Loucy (cell line): ENCODE measurements around the gene NAB1.

Source experiments
- H2AFZ ChIP-seq: fragments of 200-600 bp; sonication (generic); 2 replicates; pipeline ENCODE4 v1.6.0; 2016; ENCODE audit warnings: antibody characterized with exemption, mild to moderate bottlenecking, low read length, moderate library complexity
- H3F3A ChIP-seq: fragments of 200-600 bp; 2 replicates; pipeline ENCODE4 v1.6.0; 2016; ENCODE audit warnings: antibody characterized with exemption, low read depth, mild to moderate bottlenecking
- H3K27me3 ChIP-seq: fragments of 200-600 bp; sonication (generic); 2 replicates; pipeline ENCODE4 v1.6.1; 2014; ENCODE audit warnings: low read length, mild to moderate bottlenecking; ENCODE audit not compliant: insufficient read depth, poor library complexity, severe bottlenecking
- H3K36me3 ChIP-seq: fragments of 200-600 bp; sonication (generic); 2 replicates; pipeline ENCODE4 v1.6.1; 2016; ENCODE audit warnings: low read length; ENCODE audit not compliant: insufficient read depth
- H3K4me1 ChIP-seq: fragments of 200-600 bp; sonication (generic); 2 replicates; pipeline ENCODE4 v1.5.1; 2014; ENCODE audit warnings: low read length, mild to moderate bottlenecking; ENCODE audit not compliant: insufficient read depth, poor library complexity, severe bottlenecking
- H3K4me2 ChIP-seq: fragments of 200-600 bp; sonication (generic); 2 replicates; pipeline ENCODE4 v1.6.0; 2014; ENCODE audit warnings: antibody characterized with exemption, low read length, low read depth, mild to moderate bottlenecking; ENCODE audit not compliant: poor library complexity, severe bottlenecking
- H3K4me3 ChIP-seq: fragments of 200-600 bp; sonication (generic); 2 replicates; pipeline ENCODE4 v1.5.1; 2014; ENCODE audit warnings: low read length, mild to moderate bottlenecking, mixed read lengths; ENCODE audit not compliant: poor library complexity, severe bottlenecking
- H3K79me2 ChIP-seq: fragments of 200-600 bp; sonication (generic); 2 replicates; pipeline ENCODE4 v1.6.1; 2014; ENCODE audit warnings: low read length; ENCODE audit not compliant: insufficient read depth
- H3K9ac ChIP-seq: fragments of 200-600 bp; sonication (generic); 2 replicates; pipeline ENCODE4 v1.6.0; 2014; ENCODE audit warnings: mild to moderate bottlenecking, low read depth, low read length, moderate library complexity; ENCODE audit not compliant: poor library complexity, severe bottlenecking
- H3K9me2 ChIP-seq: fragments of 200-600 bp; sonication (generic); replicated peaks from 2 replicates; pipeline ENCODE4 v1.6.1; 2016; ENCODE audit warnings: low read depth, low read length, mixed read lengths
- H3K9me3 ChIP-seq: fragments of 200-600 bp; sonication (generic); 2 replicates; pipeline ENCODE4 v1.6.1; 2014; ENCODE audit warnings: mild to moderate bottlenecking, antibody characterized with exemption, low read length, low read depth; ENCODE audit not compliant: insufficient read depth
- H4K20me1 ChIP-seq: fragments of 200-600 bp; sonication (generic); 2 replicates; pipeline ENCODE4 v1.6.0; 2014; ENCODE audit warnings: antibody characterized with exemption, low read length, mild to moderate bottlenecking; ENCODE audit not compliant: insufficient read depth, poor library complexity, severe bottlenecking
- EZH2phosphoT487 ChIP-seq: fragments of 200-600 bp; IDR thresholded peaks from 2 replicates; pipeline ENCODE4 v1.6.1; 2018; ENCODE audit warnings: antibody characterized with exemption, mild to moderate bottlenecking, moderate library complexity, borderline replicate concordance
- TF ChIP-seq, protein P1 (sequence below): fragments of 200-600 bp; sonication (generic); conservative IDR thresholded peaks from 2 replicates; pipeline ENCODE4 v1.5.1; 2014; ENCODE audit warnings: mild to moderate bottlenecking, antibody characterized with exemption, low read length

NAB1 gene

DNA sequence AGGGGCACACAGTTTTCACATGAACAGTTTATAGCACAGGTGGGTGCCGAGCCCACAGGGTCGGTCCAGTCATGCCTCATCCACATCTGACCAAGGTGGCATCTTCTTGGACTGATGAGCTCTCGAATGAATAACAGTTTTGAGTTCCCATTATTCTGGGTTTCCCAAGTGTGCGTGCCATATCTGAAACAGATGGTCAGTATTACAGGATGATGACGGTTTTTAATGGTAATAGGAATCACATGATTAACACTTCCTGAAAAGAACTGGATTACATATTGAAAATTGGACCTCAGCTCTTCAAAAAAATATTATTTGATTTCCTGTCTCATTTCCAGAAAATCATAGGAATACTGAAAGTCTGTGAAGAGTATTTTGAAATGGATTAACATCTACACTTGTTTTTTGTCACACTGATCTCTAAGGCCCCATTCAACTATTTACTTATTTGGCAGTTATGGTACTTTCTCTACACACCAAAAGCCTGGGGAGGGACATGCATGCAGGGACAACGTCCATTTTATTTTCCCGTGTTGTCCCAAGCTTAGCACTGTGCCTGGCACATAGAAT lies 22.2 kb upstream of the NAB1 start:
- Histone ChIP-seq H3K36me3 (no peaks in the 10 kb centered on the region), H4K20me1 (no peaks in the 10 kb centered on the region), H3K4me2 (no peak overlapping the region), H3K4me3 (no peak overlapping the region), H3K9me3 (no peaks in the 10 kb centered on the region), H2AFZ (no peak overlapping the region), H3K4me1 (no peaks in the 10 kb centered on the region), H3F3A (no peaks in the 10 kb centered on the region), H3K9ac (no peak overlapping the region), H3K27me3 (no peaks in the 10 kb centered on the region), H3K79me2 (no peaks in the 10 kb centered on the region), H3K9me2 (no peaks in the 10 kb centered on the region)
- TF ChIP-seq, protein P1, sequence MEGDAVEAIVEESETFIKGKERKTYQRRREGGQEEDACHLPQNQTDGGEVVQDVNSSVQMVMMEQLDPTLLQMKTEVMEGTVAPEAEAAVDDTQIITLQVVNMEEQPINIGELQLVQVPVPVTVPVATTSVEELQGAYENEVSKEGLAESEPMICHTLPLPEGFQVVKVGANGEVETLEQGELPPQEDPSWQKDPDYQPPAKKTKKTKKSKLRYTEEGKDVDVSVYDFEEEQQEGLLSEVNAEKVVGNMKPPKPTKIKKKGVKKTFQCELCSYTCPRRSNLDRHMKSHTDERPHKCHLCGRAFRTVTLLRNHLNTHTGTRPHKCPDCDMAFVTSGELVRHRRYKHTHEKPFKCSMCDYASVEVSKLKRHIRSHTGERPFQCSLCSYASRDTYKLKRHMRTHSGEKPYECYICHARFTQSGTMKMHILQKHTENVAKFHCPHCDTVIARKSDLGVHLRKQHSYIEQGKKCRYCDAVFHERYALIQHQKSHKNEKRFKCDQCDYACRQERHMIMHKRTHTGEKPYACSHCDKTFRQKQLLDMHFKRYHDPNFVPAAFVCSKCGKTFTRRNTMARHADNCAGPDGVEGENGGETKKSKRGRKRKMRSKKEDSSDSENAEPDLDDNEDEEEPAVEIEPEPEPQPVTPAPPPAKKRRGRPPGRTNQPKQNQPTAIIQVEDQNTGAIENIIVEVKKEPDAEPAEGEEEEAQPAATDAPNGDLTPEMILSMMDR = no peak
- TF ChIP-seq EZH2phosphoT487 = no peak

DNA sequence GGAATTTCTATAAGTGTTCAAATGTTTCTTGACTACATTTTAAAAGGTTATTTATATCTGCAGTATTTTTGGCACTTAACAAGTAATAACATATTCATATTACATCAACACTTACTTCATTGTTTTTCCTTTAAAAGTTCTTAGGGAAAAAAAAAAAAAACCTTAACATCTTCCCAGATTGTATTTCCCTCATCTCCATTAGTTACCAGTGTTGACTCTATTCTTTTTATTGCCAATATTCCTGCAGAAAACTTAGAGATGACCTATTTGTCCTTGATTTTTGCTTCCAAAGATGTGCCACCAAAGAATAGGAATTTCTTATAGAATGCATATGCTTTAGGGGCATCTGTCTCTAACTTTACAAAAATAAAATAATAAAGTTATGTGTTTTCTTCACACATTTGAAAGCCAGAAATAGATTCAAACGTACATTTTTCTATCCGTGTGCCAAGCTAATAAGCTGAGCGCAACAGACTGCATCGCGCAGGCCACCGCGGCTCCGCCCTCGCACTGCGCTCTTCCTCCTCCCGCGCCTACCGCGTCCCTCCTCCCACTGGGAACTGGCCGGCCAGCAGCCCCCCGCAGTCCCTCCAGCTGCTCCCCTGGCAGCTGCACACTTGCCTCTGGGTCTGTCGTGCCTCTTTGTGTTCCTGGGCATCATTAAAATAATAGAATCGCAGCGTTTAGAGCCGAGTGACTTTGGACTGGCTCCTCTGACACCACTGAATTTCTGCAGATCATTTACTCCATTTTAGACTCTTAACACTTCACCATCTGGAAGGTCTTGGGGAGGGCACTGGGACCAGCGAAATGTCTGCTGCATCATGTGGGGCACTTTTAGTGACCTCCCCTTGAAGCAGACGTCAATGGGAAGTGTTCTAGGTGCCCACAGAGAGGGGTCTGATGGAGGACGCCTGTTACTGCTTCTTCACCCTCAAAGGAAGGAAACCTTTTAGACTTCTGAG lies 21.2 kb upstream of the NAB1 start:
- no peaks in the 10 kb centered on the region for H4K20me1 ChIP-seq
- H3K79me2 ChIP-seq = no peaks in the 10 kb centered on the region
- H3K9me2 ChIP-seq = no peaks in the 10 kb centered on the region
- no peaks in the 10 kb centered on the region for H3F3A ChIP-seq
- H3K9me3 ChIP-seq = no peaks in the 10 kb centered on the region
- H3K4me2 ChIP-seq = no peak overlapping the region
- H3K4me3 ChIP-seq = no peak overlapping the region
- no peaks in the 10 kb centered on the region for H3K36me3 ChIP-seq
- TF ChIP-seq, protein P1 = no peak
- no peak for TF ChIP-seq EZH2phosphoT487
- H3K27me3 ChIP-seq = no peaks in the 10 kb centered on the region
- H3K9ac ChIP-seq = no peak overlapping the region
- no peak overlapping the region for H2AFZ ChIP-seq
- H3K4me1 ChIP-seq = no peaks in the 10 kb centered on the region

DNA sequence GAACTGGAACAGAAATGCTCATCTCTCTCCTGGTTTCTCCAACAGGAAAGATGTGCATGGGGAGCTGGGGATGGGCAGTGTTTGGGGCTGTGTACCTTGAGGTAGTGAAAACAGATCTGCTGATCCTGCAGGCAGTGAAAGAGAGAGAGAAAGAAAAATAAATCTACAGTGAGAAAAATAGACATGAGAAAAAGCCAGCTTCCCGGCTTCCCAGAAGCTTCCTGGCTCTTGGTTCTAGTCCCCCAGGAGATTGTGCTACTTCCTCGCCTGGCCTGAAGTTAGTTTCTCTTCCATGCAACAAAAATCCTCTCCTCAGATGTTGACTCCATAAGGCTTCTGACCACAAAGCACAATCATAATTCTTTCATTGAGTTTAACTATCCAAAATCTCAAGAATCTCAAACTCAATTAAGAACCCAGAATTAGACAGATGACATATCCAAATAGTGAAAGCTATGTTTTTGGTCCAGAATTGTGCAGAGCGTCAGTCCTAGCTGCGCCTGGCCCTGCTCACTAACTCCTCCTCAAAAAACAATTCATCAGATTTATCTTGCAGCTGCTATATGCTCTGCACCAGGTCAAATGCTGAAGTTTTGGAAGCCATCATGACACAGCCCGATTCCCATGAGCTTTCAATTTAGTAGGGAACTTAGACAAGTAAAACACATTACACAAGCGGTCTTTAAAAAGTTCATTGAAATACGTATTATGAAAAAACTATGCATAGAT lies 20.1 kb upstream of the NAB1 start:
- TF ChIP-seq, protein P1 = no peak
- TF ChIP-seq EZH2phosphoT487 = no peak
- no peak overlapping the region for H3K4me3 ChIP-seq
- no peaks in the 10 kb centered on the region for H3K36me3 ChIP-seq
- H3K9me3 ChIP-seq = no peaks in the 10 kb centered on the region
- no peaks in the 10 kb centered on the region for H3F3A ChIP-seq
- H3K9ac ChIP-seq = no peak overlapping the region
- H3K4me1 ChIP-seq = no peaks in the 10 kb centered on the region
- H3K4me2 ChIP-seq = no peak overlapping the region
- no peaks in the 10 kb centered on the region for H3K79me2 ChIP-seq
- H3K27me3 ChIP-seq = no peaks in the 10 kb centered on the region
- H3K9me2 ChIP-seq = no peaks in the 10 kb centered on the region
- H2AFZ ChIP-seq = no peak overlapping the region
- H4K20me1 ChIP-seq = no peaks in the 10 kb centered on the region
